Measurements from ENCODE around the gene FGR. TPM values are rescaled to one million over a fixed set of nuclear protein-coding genes. Genes with fewer than 3 reads are reported as not detected.

Gene FGR
- total and polyA plus RNA-seq, 8 donors = 3.1 to 126 (median 4.7) TPM

- no peak for TF ChIP-seq CTCF (IDR thresholded peaks at IDR 0.05)
- no peaks in the 10 kb centered on the region for H3K27me3 ChIP-seq
- peaks cover 6 to 52% of the 10 kb centered on the region in 2 donors for H3K4me1 ChIP-seq
- DNase-seq (peak in 1 of 4 donors; percentile 22), ATAC-seq (no peak)
- no peak overlapping the region for H3K4me3 ChIP-seq
- peak overlapping the region; percentile 50 to 81 for H3K27ac ChIP-seq
- H3K36me3 ChIP-seq = no peaks in the 10 kb centered on the region
- intact Hi-C loops (cut with DNase I) = no loop called here
- no peaks in the 10 kb centered on the region for H3K9me3 ChIP-seq
Measured at GRCh38 chr1:27650171-27650538, 15.2 kb upstream of the FGR start.

- DNase-seq (peak in 1 of 4 donors; percentile 33), ATAC-seq (no peak)
- Histone ChIP-seq H3K4me1 (peaks cover 6 to 50% of the 10 kb centered on the region in 2 donors), H3K4me3 (no peak overlapping the region), H3K27ac (no peak overlapping the region), H3K9me3 (no peaks in the 10 kb centered on the region), H3K27me3 (no peaks in the 10 kb centered on the region), H3K36me3 (no peaks in the 10 kb centered on the region)
- intact Hi-C loops (cut with DNase I) = no loop called here
- no peak for TF ChIP-seq CTCF (IDR thresholded peaks at IDR 0.05)
Measured at GRCh38 chr1:27649306-27649635, 14.3 kb upstream of the FGR start.

GRCh38 chr1:27648602-27649305 is 13.8 kb upstream of the FGR start:
- no peaks in the 10 kb centered on the region for H3K27me3 ChIP-seq
- intact Hi-C loops (cut with DNase I) = no loop called here
- peaks cover 6 to 54% of the 10 kb centered on the region in 2 donors for H3K4me1 ChIP-seq
- no peaks in the 10 kb centered on the region for H3K36me3 ChIP-seq
- H3K4me3 ChIP-seq = no peak overlapping the region
- H3K9me3 ChIP-seq = no peaks in the 10 kb centered on the region
- no peak overlapping the region for H3K27ac ChIP-seq
- no peak for TF ChIP-seq CTCF (IDR thresholded peaks at IDR 0.05)
- DNase-seq (peak in 1 of 4 donors; percentile 10), ATAC-seq (no peak)

GRCh38 chr1:27647328-27647727 is 12.3 kb upstream of the FGR start:
- H3K4me3 ChIP-seq = no peak overlapping the region
- no peaks in the 10 kb centered on the region for H3K9me3 ChIP-seq
- ATAC-seq (no peak), DNase-seq (peak in 1 of 4 donors; percentile 23)
- H3K4me1 ChIP-seq = peaks cover 6 to 53% of the 10 kb centered on the region in 2 donors
- no peak overlapping the region for H3K27ac ChIP-seq
- H3K27me3 ChIP-seq = no peaks in the 10 kb centered on the region
- no peak for TF ChIP-seq CTCF (IDR thresholded peaks at IDR 0.05)
- no peaks in the 10 kb centered on the region for H3K36me3 ChIP-seq
- intact Hi-C loops (cut with DNase I) = no loop called here

GRCh38 chr1:27646676-27647075 is 11.7 kb upstream of the FGR start:
- H3K9me3 ChIP-seq = no peaks in the 10 kb centered on the region
- no peaks in the 10 kb centered on the region for H3K36me3 ChIP-seq
- no peak overlapping the region for H3K27ac ChIP-seq
- intact Hi-C loops (cut with DNase I) = no loop called here
- DNase-seq (peak in 2 of 4 donors; percentile 58 to 86), ATAC-seq (no peak)
- H3K4me1 ChIP-seq = peaks cover 6 to 49% of the 10 kb centered on the region in 2 donors
- no peak overlapping the region for H3K4me3 ChIP-seq
- H3K27me3 ChIP-seq = no peaks in the 10 kb centered on the region
- TF ChIP-seq CTCF (IDR thresholded peaks at IDR 0.05) = no peak
